ENCODE results near the gene POM121L2. TPM values are rescaled to one million over a fixed set of nuclear protein-coding genes. Genes with fewer than 3 reads are reported as not detected.

POM121L2 gene
- total and polyA plus RNA-seq, 9 of the 15 experiments (the other 6 are each of a cell fraction or from before 2014, with no cell fraction given): 0.23 to 0.45 TPM; not detected in 7

DNA sequence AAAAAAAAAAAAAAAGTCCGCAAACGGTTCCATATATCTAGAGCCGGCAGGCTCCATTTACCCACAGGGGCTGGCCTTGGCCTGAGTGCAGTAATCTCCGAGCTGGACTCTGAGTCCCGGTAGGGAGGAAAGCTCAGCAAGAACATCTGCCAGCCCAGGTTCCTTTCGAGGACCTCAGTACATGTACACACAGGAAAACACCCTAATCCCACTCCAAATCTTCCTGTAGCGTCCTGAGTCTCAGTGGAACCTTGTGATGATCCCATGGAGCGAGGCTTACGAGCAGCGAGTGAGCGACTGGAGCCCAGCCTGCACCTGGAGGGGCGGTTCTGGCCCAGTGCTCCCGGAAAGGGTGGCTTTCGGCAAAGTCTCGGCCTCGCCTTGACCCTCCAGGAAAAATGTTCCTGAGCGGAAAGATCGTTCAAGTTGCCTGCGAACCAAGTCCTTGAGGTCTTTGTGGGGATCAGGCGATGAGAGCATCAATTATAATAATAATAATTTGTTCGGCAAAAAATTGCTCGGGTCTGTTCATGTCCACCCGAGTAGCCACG lies 32.5 kb downstream of the POM121L2 start (continued):
- TF ChIP-seq, protein P1, sequence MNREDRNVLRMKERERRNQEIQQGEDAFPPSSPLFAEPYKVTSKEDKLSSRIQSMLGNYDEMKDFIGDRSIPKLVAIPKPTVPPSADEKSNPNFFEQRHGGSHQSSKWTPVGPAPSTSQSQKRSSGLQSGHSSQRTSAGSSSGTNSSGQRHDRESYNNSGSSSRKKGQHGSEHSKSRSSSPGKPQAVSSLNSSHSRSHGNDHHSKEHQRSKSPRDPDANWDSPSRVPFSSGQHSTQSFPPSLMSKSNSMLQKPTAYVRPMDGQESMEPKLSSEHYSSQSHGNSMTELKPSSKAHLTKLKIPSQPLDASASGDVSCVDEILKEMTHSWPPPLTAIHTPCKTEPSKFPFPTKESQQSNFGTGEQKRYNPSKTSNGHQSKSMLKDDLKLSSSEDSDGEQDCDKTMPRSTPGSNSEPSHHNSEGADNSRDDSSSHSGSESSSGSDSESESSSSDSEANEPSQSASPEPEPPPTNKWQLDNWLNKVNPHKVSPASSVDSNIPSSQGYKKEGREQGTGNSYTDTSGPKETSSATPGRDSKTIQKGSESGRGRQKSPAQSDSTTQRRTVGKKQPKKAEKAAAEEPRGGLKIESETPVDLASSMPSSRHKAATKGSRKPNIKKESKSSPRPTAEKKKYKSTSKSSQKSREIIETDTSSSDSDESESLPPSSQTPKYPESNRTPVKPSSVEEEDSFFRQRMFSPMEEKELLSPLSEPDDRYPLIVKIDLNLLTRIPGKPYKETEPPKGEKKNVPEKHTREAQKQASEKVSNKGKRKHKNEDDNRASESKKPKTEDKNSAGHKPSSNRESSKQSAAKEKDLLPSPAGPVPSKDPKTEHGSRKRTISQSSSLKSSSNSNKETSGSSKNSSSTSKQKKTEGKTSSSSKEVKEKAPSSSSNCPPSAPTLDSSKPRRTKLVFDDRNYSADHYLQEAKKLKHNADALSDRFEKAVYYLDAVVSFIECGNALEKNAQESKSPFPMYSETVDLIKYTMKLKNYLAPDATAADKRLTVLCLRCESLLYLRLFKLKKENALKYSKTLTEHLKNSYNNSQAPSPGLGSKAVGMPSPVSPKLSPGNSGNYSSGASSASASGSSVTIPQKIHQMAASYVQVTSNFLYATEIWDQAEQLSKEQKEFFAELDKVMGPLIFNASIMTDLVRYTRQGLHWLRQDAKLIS (CRISPR knock-in tag; IDR thresholded peaks at IDR 0.05): no peak
- no peak for TF ChIP-seq ASH1L (IDR thresholded peaks at IDR 0.05; ENCODE audit: borderline replicate concordance, low read depth, partially characterized antibody)
- TF ChIP-seq NFRKB (IDR thresholded peaks at IDR 0.05; ENCODE audit: low read depth): no peak
- no peak for TF ChIP-seq ZKSCAN1 (IDR thresholded peaks at IDR 0.05; ENCODE audit: low read depth, low read length)
- TF ChIP-seq CBX1 (IDR thresholded peaks at IDR 0.05; ENCODE audit: low read depth): 0 out of 2 replicates have a peak, but pooled peaks have one; percentile 60
- TF ChIP-seq TBL1XR1 (IDR thresholded peaks at IDR 0.05; ENCODE audit: low read length in 2 of 2): no peak
- no peak for TF ChIP-seq CSDE1 (IDR thresholded peaks at IDR 0.05)
- TF ChIP-seq GABPA (tag; conservative IDR thresholded peaks at IDR 0.05; ENCODE audit: low read depth): peak; percentile 83
- no peak for TF ChIP-seq PCBP1 (IDR thresholded peaks at IDR 0.05; ENCODE audit: low read depth, low read length, poor library complexity, severe bottlenecking)
- TF ChIP-seq SOX6 (IDR thresholded peaks at IDR 0.05): no peak
- TF ChIP-seq HCFC1 (IDR thresholded peaks at IDR 0.05; ENCODE audit: low read depth, low read length): 0 out of 2 replicates have a peak, but pooled peaks have one; percentile 5
- TF ChIP-seq C11orf30 (IDR thresholded peaks at IDR 0.05; ENCODE audit: low read depth): no peak
- TF ChIP-seq ZBTB7A (IDR thresholded peaks at IDR 0.05; ENCODE audit: borderline replicate concordance, control insufficient read depth, low read depth, low read length): no peak
- TF ChIP-seq, protein P2, sequence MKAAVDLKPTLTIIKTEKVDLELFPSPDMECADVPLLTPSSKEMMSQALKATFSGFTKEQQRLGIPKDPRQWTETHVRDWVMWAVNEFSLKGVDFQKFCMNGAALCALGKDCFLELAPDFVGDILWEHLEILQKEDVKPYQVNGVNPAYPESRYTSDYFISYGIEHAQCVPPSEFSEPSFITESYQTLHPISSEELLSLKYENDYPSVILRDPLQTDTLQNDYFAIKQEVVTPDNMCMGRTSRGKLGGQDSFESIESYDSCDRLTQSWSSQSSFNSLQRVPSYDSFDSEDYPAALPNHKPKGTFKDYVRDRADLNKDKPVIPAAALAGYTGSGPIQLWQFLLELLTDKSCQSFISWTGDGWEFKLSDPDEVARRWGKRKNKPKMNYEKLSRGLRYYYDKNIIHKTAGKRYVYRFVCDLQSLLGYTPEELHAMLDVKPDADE (conservative IDR thresholded peaks at IDR 0.05; ENCODE audit: control insufficient read depth, low read depth, low read length): no peak
- TF ChIP-seq, protein P3, sequence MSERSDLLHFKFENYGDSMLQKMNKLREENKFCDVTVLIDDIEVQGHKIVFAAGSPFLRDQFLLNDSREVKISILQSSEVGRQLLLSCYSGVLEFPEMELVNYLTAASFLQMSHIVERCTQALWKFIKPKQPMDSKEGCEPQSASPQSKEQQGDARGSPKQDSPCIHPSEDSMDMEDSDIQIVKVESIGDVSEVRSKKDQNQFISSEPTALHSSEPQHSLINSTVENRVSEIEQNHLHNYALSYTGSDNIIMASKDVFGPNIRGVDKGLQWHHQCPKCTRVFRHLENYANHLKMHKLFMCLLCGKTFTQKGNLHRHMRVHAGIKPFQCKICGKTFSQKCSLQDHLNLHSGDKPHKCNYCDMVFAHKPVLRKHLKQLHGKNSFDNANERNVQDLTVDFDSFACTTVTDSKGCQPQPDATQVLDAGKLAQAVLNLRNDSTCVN (CRISPR knock-in tag; IDR thresholded peaks at IDR 0.05): no peak
- no peak for TF ChIP-seq KDM2B (CRISPR knock-in tag; IDR thresholded peaks at IDR 0.05)
- TF ChIP-seq RHOXF2B (CRISPR knock-in tag; conservative IDR thresholded peaks at IDR 0.05): no peak
- TF ChIP-seq NR1H2 (CRISPR knock-in tag; IDR thresholded peaks at IDR 0.05): no peak
- no peak for TF ChIP-seq ESRRA (IDR thresholded peaks at IDR 0.05; ENCODE audit: borderline replicate concordance, low read depth)
- no peak for TF ChIP-seq ZNF212 (CRISPR knock-in tag; IDR thresholded peaks at IDR 0.05)
- no peak for TF ChIP-seq CBX3 (IDR thresholded peaks at IDR 0.05; ENCODE audit: borderline replicate concordance in 1 of 2, low read length in 2 of 2)
- peak; percentile 35 for TF ChIP-seq PHF20 (IDR thresholded peaks at IDR 0.05; ENCODE audit: partially characterized antibody)
- TF ChIP-seq HDAC2 (IDR thresholded peaks at IDR 0.05): 0 out of 2 replicates have a peak, but pooled peaks have one; percentile 12
- no peak for TF ChIP-seq BACH1 (tag; IDR thresholded peaks at IDR 0.05)
- TF ChIP-seq ZKSCAN8 (CRISPR knock-in tag; IDR thresholded peaks at IDR 0.05): 0 out of 2 replicates have a peak, but pooled peaks have one; percentile 69
